A673 (cell line): ENCODE measurements around the gene MINK1. TPM values are rescaled to one million over a fixed set of nuclear protein-coding genes. Genes with fewer than 3 reads are reported as not detected.
"Not testable (repeated sequence)": the region's sequence is repeated elsewhere in the genome, so short reads cannot be mapped to it uniquely, and the experiment has no call there.

Source experiments
- BruUV-seq: library from RNA; stranded (reverse); fragments of 400-500 nt; replicated peaks from 2 replicates; lab custom pipeline; 2021; lab: Mats Ljungman, UMichigan
- CTCF ChIA-PET: fragments of 300-600 bp; sonication (Branson Sonifier 250); formaldehyde crosslinking; loops from one replicate; lab custom pipeline; 2022; ENCODE audit warnings: antibody characterized with exemption; lab: Charles Lee
- POLR2A ChIA-PET: fragments of 300-600 bp; sonication (Branson Sonifier 250); formaldehyde crosslinking; loops from one replicate; lab custom pipeline; 2022; ENCODE audit warnings: antibody characterized with exemption; ENCODE audit not compliant: low non-redundant PET; lab: Charles Lee
- DNase-seq: peaks from one replicate; pipeline ENCODE4 v3.0.0-alpha.2; 2015; ENCODE audit warnings: low spot score
- H3K27ac ChIP-seq: fragments of 200-600 bp; sonication (generic); 2 replicates; pipeline ENCODE4 v1.5.1; 2016; ENCODE audit warnings: mixed run types, low read depth, mild to moderate bottlenecking, mixed read lengths, antibody characterized with exemption, low read length; ENCODE audit not compliant: poor library complexity, severe bottlenecking
- H3K27me3 ChIP-seq: fragments of 200-600 bp; sonication (generic); replicated peaks from 2 replicates; pipeline ENCODE4 v1.6.1; 2017; ENCODE audit warnings: mixed run types, low read depth, mild to moderate bottlenecking, mixed read lengths, antibody characterized with exemption, low read length; ENCODE audit not compliant: insufficient read depth, poor library complexity
- H3K36me3 ChIP-seq: fragments of 200-600 bp; sonication (generic); 2 replicates; pipeline ENCODE4 v1.6.1; 2016; ENCODE audit warnings: mixed run types, mild to moderate bottlenecking, mixed read lengths, antibody characterized with exemption, low read length; ENCODE audit not compliant: insufficient read depth, poor library complexity, severe bottlenecking
- H3K4me1 ChIP-seq: fragments of 200-600 bp; sonication (generic); 2 replicates; pipeline ENCODE4 v1.6.1; 2017; ENCODE audit warnings: mixed run types, mild to moderate bottlenecking, mixed read lengths, antibody characterized with exemption, low read length; ENCODE audit not compliant: insufficient read depth, poor library complexity, severe bottlenecking
- H3K4me3 ChIP-seq: fragments of 200-600 bp; sonication (generic); 2 replicates; pipeline ENCODE4 v1.5.1; 2016; ENCODE audit warnings: low read depth, mixed run types, mild to moderate bottlenecking, mixed read lengths, low read length; ENCODE audit not compliant: poor library complexity, severe bottlenecking
- H3K9me3 ChIP-seq: fragments of 200-600 bp; sonication (generic); 2 replicates; pipeline ENCODE4 v1.6.1; 2016; ENCODE audit warnings: mixed run types, low read depth, mild to moderate bottlenecking, mixed read lengths, antibody characterized with exemption, low read length; ENCODE audit not compliant: poor library complexity, severe bottlenecking
- CTCF ChIP-seq: fragments of 300-800, 200-600 bp; sonication (generic); conservative IDR thresholded peaks from 2 replicates; pipeline ENCODE4 v1.5.1; 2017; ENCODE audit warnings: low read depth, mild to moderate bottlenecking, antibody characterized with exemption, low read length, moderate library complexity, mixed read lengths
- EZH2 ChIP-seq: fragments of 200-600 bp; sonication (generic); IDR thresholded peaks from 2 replicates; pipeline ENCODE4 v1.6.1; 2017; ENCODE audit warnings: borderline replicate concordance, low read depth, mild to moderate bottlenecking, mixed read lengths, antibody characterized with exemption, low read length; ENCODE audit not compliant: poor library complexity, severe bottlenecking
- intact Hi-C: fragments of 100-400 bp; cut with micrococcal nuclease; formaldehyde crosslinking; loops from one replicate; pipeline ENCODE4 v1.10.0; 2022; ENCODE audit not compliant: unreplicated experiment
- total RNA-seq: library from RNA; stranded (reverse); gene quantifications from 2 replicates; pipeline ENCODE4 v1.2.3, GENCODE V29; 2021

MINK1 gene
- total RNA-seq, 1 experiment from 2014 or later = 67.7 TPM

- TF ChIP-seq EZH2 (no peak), CTCF (no peak)
- no peaks in the 10 kb centered on the region for H3K4me1 ChIP-seq
- no peaks in the 10 kb centered on the region for H3K9me3 ChIP-seq
- intact Hi-C loops = no loop called here
- H3K27ac ChIP-seq = no peak overlapping the region
- H3K27me3 ChIP-seq = no peaks in the 10 kb centered on the region
- no TSS peak for BruUV-seq
- DNase-seq = no peak
- no peak overlapping the region for H3K4me3 ChIP-seq
- POLR2A ChIA-PET = no interaction called here
- no peaks in the 10 kb centered on the region for H3K36me3 ChIP-seq
- CTCF ChIA-PET = no interaction called here
These were observed 86.4 kb downstream of the MINK1 start for GRCh38 chr17:4919511-4920047.

GRCh38 chr17:4920351-4921048 is 87.4 kb downstream of the MINK1 start:
- no peaks in the 10 kb centered on the region for H3K27me3 ChIP-seq
- H3K4me3 ChIP-seq = no peak overlapping the region
- H3K36me3 ChIP-seq = no peaks in the 10 kb centered on the region
- DNase-seq = no peak
- no peaks in the 10 kb centered on the region for H3K4me1 ChIP-seq
- POLR2A ChIA-PET = no interaction called here
- intact Hi-C loops = no loop called here
- H3K9me3 ChIP-seq = no peaks in the 10 kb centered on the region
- BruUV-seq = no TSS peak
- no peak overlapping the region for H3K27ac ChIP-seq
- TF ChIP-seq CTCF (no peak), EZH2 (no peak)
- CTCF ChIA-PET = no interaction called here

GRCh38 chr17:4921320-4921719 is 88.2 kb downstream of the MINK1 start:
- Histone ChIP-seq H3K9me3 (no peaks in the 10 kb centered on the region), H3K36me3 (no peaks in the 10 kb centered on the region), H3K27ac (no peak overlapping the region), H3K4me1 (no peaks in the 10 kb centered on the region), H3K27me3 (no peaks in the 10 kb centered on the region), H3K4me3 (no peak overlapping the region)
- POLR2A ChIA-PET = no interaction called here
- no peak for TF ChIP-seq EZH2
- no peak for TF ChIP-seq CTCF
- intact Hi-C loops = no loop called here
- no peak for DNase-seq
- BruUV-seq = no TSS peak
- CTCF ChIA-PET = no interaction called here

GRCh38 chr17:4926577-4927335 is 93.6 kb downstream of the MINK1 start:
- CTCF ChIA-PET, H3K36me3 ChIP-seq, BruUV-seq, DNase-seq, H3K9me3 ChIP-seq, H3K4me1 ChIP-seq, H3K27ac ChIP-seq, H3K4me3 ChIP-seq, H3K27me3 ChIP-seq, intact Hi-C loops: not testable (repeated sequence)
- POLR2A ChIA-PET = interaction anchor here (0.7 kb wide), 1 partner anchor 18 kb away, joined by 4 read pairs; no protein-coding TSS in a partner anchor
